22Rv1 (cell line): ENCODE results near the gene ABCD3.
"Not testable (repeated sequence)": the region's sequence is repeated elsewhere in the genome, so short reads cannot be mapped to it uniquely, and the experiment has no call there.

Experiments
- H3K27ac ChIP-seq: fragments of 450-650 bp; 2 replicates; pipeline ENCODE4 v1.5.1; 2017
- CTCF ChIP-seq: fragments of 450-650 bp; IDR thresholded peaks from 2 replicates; pipeline ENCODE4 v1.5.1; 2017; ENCODE audit warnings: mild to moderate bottlenecking
- ZFX ChIP-seq: fragments of 450-650 bp; IDR thresholded peaks from 2 replicates; pipeline ENCODE4 v1.6.1; 2017; ENCODE audit warnings: antibody characterized with exemption, borderline replicate concordance

ABCD3 gene

DNA sequence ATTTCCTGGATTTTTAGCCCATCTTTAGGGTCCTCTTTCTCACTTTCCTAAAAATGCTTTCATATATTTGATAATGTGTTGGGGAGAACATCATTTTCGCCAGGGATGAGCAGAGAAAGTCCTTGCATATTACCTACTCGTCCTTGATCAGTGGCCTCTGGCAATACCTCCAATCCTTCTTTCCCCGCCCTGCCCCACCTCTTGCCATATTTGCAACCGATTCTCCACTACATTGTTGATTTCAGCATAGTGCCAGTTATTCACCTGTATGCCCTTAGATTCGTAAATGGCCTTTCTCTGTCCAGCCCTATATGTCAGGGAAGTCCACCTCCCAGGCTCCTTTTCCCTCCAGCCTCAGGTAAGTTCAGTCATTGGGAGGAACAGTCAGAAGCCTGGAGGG, 136.9 kb downstream of the ABCD3 start:
- no peak for TF ChIP-seq ZFX
- no peak for TF ChIP-seq CTCF
- no peak overlapping the region for H3K27ac ChIP-seq

GRCh38 chr1:94559921-94560320, 141.7 kb downstream of the ABCD3 start:
- H3K27ac ChIP-seq, result no peak overlapping the region

DNA sequence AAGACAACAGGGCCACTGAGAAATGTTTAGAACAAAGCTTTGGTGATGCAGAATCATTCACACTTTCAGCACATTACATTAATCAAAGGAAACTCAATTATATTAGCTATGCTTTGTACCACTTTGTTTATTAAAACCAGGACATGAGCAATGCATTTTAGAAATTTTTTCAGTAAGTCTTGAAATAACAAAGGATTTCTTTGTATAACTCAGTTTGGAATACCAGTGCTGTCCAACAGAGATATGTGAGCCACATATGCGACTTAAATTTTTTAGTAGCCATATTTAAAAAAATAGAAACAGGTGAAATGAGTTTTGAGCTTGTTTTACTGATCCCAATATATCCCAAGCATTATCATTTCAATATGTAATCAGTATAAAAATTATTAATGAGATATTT, 142.1 kb downstream of the ABCD3 start:
- TF ChIP-seq ZFX, result no peak
- TF ChIP-seq CTCF, result no peak
- no peak overlapping the region for H3K27ac ChIP-seq

More at GRCh38 chr1:94559921-94560320, 141.7 kb downstream of the ABCD3 start:
- TF ChIP-seq CTCF, result no peak
- no peak for TF ChIP-seq ZFX

DNA sequence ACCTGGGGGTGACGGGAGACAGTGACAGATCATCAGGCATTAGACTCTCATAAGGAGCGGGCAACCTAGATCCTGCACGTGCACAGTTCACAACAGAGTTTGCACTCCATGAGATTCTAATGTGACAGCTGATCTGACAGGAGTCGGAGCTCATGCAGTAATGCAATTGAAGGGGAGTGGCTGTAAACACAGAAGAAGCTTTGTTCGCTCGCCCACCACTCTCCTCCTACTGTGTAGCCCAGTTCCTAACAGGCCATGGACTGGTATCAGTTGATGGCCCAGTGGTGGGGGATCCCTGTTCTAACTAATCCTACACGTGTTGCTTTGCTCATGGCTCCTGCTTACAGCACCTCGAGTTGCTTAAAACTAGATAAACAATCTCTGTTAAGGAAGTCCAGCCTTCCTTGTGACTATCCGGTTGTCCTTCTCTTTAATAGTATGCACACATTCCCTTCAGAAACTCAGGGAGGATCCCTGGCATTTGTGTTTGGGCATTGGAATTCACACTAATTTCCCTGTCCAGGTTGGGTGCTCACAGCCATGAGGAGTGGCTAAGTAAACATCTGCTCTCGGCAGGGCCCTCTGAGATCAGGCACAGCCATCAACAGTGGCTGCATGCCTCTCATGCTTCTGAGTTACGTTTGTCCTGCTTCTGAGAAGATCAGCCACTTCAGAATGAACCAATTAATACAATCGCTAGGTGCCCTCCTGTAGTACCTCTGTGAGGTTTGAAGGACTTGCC, 144.5 kb downstream of the ABCD3 start:
- TF ChIP-seq ZFX, result no peak
- TF ChIP-seq CTCF, result no peak

GRCh38 chr1:94565901-94566300, 147.7 kb downstream of the ABCD3 start:
- no peak for TF ChIP-seq CTCF
- no peak for TF ChIP-seq ZFX
- no peak overlapping the region for H3K27ac ChIP-seq

More for the DNA sequence above, 144.5 kb downstream of the ABCD3 start:
- no peak overlapping the region for H3K27ac ChIP-seq

- H3K27ac ChIP-seq, result not testable (repeated sequence)
Measured at GRCh38 chr1:94566436-94566835, 148.2 kb downstream of the ABCD3 start.

DNA sequence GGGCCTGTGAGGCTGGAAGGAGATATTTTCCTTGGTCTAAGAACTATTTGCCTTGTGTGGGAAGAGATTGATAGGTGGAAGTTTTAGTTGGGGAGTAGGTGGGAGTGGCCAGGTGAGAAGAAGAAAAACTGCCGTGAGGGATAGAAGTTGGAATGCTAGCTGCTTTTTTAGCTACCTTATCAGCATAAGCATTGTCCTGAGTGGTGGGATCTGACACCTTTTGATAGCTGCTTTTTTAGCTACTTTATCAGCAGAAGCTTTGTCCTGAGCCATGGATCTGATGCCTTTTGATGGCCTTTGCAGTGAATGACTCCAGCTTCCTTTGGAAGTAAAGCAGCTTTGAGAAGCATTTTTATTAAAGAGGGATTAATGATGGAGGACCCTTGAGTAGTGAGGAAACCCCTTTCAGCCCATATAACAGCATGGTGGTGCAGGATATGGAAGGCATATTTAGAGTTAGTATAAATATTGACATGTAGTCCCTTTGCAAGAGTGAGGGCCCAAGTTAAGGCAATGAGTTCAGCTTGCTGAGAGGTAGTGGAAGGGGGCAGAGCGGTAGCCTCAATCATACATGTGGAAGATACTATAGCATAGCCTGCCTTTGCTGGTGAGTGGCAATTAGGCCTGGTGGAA, 149.9 kb downstream of the ABCD3 start:
- not testable (repeated sequence) for H3K27ac ChIP-seq
